Measurements from ENCODE around the gene PAFAH2.
"Not testable (repeated sequence)": the region's sequence is repeated elsewhere in the genome, so short reads cannot be mapped to it uniquely, and the experiment has no call there.

PAFAH2 gene

DNA sequence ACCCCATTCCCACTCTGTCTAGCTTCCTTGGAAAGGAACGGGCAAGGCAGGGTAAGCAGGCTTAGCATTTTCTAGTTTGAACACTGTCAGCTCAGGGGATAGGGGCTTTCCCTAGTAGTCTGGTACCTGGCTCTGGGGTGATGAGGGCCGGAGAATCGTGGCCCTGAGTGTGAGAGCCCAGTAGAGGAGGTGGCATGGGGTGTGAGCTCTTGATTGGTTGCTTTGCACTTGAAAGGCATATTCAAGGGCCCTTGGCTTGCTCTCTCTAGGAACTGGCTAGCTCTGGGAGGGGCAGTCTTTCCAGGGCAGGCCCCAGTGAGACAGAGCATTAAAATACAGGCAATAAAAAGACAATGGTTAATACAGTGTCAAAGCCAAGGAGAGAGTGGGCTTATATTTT, 13.0 kb upstream of the PAFAH2 start:
- no peak for DNase-seq

DNA sequence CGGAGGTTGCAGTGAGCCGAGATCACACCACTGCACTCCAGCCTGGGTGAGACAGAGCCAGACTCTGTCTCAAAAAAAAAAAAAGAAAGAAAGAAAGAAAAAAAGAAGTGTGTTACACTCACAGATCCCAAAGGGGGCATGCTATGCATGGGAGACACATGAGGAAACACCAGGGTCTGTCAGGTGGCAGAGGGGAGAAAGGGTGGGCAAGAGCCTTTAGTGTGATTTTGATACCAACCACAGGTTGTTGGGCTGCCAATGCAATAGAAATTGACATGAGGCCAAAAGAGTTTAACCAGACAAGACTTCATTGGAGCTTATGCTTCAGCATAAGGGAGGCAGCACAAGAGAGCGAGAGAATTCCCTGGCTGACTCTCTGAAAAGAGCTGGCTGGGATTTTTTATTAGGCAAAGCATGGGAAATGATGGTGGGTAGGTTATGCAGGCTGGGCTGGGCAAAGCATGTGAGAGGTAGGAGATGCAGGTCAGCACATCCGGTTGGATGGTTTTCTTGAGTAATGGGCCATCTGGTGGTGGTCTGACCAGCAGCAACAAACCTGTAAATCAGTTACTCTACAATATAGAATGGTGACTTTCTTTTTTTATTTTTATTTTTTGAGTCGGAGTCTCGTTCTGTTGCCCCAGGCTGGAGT, 12.1 kb upstream of the PAFAH2 start:
- no peak for DNase-seq

DNA sequence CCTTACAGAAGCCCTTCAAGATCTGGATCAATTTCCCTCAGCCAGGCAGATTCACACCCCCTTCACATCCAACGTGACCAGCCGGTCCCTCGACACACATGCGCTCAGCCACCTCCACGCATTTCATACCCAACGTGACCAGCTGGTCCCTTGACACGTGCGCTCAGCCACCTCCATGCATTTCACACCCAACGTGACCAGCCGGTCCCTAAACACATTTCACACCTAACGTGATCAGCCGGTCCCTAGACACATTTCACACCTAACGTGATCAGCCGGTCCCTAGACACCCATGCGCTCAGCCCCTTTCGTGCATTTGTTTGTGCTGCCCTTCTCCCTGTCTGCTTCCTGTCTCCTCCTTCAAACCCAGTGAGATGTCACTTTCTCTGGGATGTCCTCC, 8.8 kb upstream of the PAFAH2 start:
- no peak for DNase-seq

DNA sequence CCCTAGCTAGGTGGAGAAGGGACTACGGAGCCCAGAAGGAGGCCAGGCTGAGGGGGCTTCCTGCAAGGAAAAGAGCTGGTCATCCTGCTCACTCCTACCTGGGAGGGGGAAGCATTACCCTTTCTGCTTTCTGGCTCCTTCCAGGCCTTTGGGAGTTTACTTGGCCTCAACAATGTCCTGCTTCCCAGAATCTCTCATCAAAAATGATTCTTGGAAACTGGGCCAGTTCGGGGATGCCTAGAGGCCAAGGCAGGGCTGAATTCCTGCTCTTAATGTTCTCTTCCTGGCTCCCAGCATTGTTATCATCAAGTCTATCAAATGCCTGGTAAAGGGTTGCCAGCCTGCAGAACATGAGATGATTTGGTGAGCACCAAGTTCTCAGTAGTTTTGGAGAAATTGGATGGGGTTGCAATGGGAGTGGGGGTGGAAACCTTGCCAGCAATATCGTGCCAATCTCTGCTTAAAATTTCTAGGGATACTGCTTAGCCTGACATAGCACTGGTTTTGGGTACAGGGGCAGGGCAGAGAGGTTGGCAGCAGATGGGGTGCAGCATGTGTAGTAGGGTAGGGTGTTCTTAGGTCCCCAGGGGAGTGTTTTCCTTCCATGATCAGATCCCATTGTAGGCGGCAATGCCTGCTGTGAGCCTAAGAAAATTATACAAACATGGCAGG, 7.7 kb upstream of the PAFAH2 start:
- DNase-seq: no peak

DNA sequence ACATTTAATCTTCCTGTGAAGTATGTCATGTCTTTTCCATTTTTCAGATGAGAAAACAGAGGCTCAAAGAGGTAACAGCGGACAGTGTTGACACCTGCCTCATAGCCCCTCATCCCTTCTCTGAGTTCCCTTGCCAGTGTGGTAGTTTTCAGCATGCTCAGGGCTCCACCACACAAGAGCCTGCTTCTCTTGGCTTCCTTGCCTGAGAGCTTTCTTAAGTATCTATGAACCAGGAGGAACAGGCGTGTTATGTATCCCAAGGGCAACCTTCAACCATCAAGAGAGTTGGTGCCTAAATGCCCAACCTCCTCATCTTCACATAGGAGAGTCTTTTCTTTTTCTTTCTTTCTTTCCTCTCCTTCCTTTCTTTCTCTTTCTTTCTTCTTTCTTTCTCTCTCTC, 5.9 kb upstream of the PAFAH2 start:
- DNase-seq: no peak

DNA sequence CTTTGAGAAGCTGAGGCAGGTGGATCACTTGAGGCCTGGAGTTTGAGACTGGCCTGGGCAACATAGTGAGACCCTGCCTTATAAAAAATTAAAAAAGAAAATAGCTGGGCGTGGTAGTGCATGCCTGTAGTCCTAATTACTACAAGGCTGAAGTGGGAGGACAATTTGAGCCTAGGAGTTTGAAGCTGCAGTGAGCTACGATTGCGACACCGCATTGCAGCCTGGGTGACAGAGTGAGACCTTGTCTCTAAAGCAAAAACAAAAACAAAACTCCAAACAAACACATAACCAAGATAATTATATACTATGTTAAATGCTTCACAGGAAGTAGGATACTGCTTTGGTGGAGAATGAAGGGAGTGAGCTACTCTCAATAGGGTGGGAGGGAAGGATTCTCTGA, 5.4 kb upstream of the PAFAH2 start:
- DNase-seq: no peak

DNA sequence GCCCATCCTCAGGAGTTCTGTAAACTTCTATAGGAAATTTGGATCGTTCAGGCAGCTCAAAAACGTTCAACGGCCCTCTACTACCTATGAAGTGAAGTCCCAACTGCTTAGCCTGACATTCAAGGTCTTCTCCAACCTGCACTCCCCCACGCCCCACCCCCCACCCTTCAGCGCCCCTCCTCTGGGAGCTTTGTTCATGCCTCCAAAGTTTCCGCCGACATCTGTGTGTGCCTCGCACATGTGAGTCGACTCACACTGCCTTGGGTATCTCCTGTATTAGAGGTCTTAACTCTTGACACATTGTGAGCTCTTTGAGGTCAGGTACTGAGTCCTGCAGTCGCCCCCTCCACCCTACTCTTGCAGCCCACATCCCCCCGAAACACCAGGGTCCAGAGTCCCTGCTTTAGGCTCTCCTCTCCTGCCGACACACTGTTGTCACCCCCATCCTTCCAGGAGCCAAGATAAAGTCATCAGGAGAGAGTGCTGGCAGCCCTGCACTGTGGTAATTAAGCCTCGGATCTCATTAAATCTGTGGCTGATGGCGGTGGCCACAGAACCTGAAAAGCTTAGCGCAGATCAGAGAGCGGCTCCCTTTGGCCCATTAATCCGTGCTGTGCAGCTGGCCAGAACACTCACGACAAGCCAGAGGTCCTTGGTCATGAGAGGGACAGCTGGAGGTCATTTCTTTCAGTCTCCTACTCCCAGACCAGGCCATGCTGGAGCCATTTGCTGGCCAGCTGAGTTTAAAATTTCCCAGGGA, 1.4 kb upstream of the PAFAH2 start:
- no peak for DNase-seq

DNA sequence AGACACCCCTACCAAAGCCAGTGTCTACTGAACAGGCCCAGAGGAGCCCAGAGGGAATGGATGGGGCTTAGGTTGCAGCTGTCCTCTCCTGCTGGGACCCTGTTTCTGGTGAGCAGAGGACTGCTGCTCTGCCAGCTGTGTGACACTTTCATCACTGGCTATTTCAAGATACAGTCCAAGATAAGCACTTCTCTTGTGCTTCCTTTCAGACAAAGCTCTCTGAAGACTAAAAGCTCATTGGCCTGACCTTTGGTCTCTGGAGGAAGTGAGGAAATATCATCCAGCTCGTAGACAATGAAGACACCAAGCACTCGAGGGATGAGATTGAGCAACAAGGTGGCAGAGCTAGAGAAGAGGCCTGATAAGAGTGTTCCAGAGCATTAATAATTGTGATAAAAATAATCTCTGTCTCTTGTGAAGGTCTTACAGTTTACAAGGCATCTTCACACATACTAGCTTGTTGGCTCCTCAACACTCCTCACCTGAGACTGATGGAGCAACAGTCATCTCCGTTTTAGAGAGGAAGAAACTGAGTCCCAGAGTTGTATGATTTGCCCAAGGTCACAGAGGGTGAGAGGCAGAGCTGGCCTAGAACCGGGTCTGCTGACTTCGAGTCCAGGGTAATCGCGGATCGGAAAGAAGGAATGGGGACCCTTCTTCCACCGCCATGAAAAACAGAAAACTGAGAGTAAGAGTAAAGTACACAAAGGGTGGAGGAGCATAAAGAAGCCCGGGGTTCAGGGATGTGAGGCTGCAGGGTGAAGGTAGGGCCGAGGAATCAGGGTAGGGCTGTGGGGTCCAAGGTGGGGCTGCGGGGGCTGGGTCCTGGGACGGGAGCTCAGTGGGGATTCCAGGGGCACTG, 666 bp downstream of the PAFAH2 start:
- DNase-seq: no peak

DNA sequence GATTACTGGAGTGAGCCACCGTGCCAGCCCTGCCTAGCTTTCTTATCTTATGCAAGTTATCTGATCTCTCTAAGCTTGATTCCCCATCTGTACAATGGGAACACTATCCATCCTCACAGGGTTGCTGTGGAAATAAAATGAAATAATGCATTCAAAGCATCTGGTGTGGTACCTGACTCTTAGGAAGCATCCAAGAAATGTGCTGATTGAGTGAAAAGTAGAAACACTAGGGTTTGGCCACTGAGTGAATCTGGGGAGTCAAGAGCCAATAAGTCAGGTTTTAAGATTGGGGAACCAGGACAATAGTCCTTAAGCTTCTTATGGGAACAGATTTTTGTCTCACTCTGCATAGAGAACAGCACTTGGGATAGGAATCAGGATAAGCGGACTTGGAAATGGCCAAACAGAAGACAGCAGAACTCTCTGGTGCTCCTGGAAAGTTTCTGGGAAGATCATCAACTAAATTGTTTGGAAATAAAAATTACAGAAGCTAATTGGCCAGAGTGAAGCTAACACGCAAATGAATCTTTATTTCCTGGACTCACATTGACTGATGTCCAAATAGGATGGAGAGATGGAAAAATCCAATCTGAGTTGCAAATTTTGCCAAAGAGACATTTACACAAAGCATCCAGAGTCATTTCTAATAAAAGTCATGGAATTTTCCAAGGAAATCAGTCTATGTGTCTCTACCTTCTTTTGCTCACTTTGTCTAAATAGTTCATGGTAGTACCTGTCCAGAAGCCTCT, 3.3 kb downstream of the PAFAH2 start:
- no peak for DNase-seq

DNA sequence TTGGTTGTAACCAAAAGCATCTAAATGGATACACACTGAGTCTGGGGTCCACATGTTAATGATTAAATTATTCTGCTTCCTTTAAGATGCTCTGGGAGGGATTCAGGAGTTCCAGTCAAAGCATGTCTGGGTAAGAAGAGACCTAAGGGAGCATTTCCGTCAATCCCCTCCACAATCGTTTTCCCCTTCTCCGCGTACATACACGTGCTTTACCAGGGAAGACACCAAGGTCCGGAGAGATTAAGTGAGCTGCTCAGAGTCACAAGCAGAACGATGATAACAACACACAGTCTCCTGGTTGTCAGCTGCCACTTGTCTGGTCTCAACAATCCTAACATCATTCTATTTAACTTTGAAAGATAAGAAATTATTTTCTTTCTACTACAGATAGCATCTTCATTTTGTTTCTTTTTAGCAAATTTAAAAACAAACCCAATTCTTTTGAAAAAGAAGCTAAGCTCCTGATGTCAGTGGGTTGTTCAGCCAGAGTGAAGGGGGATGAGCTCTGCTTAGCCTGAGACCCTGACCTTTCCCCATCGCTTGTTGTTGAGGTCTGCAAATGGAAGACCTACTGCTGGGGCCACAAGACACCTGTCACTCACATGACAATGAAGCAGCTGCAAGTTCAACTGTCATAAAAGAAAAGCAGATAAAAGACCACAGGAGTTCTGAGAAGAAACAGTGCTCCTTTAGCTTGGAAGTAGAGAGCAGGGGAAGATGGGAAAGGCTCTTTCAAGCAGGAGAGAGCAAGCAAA, 4.5 kb downstream of the PAFAH2 start:
- no peak for DNase-seq

DNA sequence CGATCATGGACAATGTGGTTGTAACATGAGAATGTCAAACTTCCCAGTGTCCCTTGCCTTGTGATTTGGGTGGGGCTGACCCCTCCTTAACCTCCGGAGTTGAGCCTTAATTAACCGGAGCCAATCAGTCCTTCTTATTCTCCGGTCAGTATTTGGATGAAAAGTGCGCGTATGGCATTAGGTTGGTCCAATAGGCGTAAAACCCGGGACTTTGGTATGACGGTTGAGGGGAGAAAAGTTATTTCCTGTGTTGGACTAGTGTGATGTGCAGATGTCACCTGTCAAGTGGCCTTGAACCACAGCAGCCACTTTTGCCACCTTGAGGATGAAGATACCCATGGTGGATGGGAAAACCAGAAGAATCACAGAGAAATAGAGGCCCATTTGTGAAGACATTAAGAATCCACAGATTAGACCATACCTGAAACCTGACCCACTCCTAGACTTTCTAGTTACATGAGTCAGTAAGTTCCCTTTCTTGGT, 5.1 kb downstream of the PAFAH2 start:
- no peak for DNase-seq

DNA sequence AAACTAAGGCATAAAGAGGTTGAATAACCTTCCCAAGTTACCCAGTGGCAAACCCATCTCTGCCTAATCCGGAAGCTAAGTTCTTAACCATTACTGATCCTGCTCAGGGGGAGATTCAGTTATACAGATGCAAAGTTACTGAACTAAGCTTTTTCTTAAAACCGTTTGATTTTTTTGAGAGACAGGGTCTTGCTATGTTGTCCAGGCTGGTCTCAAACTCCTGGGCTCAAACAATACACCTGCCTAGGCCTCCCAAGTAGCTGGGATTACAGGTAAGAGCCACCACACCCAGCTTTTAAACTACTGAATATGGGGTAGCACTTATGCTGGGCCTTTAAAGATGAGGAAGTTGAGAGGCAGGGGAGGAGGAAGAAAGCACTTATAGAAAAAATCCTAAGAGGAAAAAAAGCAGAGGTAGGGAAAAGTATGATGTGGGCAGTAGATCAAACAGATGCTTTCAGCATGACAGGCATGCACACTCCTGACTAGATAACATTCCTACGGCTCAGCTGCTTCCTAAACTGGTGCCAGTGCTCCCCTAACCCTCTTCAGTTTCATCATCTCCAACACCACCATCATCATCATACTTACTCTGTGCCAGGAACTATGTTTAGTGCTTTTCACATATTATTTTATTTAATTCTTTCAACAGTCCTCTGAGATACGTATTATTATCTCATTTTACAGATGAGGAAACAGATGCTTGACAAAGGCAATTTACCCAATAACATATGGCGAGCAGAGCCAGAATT, 5.8 kb downstream of the PAFAH2 start:
- no peak for DNase-seq

DNA sequence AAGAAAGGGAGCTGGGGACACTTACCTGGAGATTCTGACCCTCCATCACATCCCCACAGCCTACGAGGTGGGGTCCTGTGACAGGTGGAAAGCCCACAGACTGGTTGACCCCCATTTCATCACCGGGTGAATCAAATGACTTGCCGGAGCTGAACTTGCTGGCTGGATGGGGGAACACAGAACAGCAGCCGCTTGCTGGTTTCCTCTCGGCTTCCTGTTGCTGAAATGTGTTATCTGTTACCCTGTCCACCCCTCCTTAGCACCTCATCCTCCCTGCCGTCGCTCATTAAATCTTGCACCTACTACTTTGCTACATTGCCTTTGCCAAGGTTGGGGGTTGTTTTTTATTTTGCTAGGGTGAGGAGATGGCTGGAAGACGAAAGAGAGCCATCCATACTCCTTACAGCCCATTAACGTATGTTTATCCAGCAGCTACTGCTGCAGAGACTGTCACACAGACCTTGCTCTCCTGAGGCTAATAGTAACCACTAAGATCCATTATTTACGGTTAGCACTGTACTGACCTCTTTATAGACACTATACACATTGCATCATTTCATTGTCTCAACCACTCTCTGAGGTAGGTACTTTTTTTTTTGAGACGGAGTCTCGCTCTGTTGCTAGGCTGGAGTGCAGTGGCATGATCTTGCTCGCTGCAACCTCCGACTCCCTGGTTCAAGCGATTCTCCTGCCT, 7.0 kb downstream of the PAFAH2 start:
- no peak for DNase-seq

DNA sequence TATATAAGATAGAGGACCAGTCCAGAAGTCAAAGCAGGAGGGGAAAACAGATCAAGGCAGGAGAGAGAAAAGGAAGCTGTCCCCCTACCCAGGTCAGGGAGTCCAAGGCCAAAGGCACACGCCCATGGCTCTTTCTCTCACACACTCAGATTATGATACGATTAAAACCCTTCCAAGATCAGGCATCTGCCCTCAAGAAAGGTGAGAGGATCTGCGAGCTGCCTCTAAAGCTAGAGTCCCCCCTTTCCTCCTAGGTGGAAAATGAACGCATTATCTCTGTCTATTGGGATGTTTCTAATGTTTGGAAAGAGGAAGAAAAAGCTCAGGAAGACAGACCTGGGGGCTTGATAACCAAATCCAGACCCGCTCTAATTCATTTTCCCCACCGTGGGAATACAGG, 7.6 kb downstream of the PAFAH2 start:
- DNase-seq: no peak

DNA sequence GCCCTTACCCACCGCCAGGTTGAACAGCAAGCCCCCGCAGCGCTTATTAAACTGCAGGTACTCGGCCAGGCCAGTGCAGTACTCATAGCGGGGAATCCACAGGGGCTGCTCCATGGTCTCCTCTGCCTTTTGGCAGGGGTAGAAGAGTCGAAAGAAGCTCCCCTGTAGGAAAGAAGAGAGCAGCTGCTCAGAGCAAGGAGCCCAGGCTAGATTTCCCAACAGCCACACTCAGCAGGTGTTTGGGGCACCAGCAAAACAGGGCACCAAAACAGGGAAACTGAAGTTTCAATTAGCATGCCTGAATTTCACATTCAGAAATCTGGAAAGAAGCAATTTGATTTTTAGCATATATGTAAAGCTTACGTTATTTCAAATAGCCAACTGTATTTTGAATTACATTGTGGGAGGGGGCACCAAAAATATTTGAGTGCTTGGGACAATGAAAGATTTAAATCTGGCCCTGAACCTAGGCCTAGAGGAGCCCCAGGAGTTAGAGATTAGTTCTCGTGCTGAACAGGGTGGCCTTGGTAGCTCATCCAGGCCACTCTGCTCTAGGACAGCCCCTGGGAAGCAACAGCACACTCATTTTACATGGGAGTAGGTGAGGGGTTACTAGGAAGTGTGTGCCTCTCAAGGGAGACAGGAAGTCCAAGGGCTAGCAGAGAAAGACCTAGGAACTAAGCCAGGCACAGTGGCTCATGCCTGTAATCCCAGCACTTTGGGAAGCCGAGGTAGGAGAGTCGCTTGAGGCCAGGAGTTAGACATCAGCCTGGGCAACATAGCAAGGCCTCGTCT, 8.2 kb downstream of the PAFAH2 start:
- DNase-seq: no peak

DNA sequence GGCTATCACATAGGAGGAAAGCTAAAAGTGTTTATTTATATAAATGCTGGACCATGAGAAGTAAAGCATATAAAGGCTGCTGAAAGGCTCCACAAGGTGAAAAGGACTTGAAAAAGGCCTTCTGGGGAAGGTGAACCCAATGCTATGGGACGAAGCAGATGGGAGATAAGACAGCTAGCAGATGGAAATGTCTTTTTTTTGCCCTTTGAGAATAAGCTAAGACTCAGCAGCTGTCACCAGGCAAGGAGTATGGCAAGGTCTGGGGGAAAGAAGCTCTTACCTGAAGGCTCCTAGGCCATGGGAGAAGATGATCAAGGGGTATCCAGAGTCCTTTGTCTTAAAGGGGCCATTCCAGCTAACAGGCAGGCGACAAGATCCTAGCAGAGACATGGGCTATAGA, 9.9 kb downstream of the PAFAH2 start:
- DNase-seq: no peak

DNA sequence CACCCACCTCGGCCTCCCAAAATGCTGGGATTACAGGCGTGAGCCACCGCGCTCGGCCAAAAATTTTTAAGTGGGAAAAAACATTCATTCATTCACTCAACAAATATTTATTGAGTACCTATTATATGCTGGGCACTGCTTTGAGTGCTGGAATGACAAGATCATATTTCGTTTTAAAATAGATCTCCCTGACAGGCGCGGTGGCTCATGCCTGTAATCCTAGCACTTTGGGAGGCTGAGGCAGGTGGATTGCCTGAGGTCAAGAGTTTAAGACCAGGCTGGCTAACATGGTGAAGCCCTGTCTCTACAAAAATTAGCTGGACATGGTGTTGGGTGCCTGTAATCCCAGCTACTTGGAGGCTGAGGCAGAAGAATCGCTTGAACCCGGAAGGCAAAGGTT, 11.1 kb downstream of the PAFAH2 start:
- DNase-seq: not testable (repeated sequence)

DNA sequence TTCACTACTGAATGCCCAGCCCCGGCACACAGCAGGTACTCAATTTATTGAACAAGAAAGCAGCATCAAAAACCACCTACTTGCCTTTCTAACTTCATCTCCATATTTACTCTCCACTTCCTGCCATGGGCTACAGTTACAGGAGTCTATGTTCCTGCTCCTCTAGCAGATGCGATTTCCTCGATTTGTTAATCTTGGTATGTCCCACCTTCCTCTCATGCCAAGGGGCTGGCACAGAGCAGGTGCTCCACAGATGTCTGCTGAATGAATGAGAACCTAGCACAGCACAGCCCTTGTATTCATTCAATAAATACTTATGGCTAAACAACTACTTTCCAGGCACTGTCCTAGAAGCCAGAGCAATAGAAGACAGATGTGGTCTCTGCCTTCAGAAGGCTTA, 12.2 kb downstream of the PAFAH2 start:
- DNase-seq: no peak

DNA sequence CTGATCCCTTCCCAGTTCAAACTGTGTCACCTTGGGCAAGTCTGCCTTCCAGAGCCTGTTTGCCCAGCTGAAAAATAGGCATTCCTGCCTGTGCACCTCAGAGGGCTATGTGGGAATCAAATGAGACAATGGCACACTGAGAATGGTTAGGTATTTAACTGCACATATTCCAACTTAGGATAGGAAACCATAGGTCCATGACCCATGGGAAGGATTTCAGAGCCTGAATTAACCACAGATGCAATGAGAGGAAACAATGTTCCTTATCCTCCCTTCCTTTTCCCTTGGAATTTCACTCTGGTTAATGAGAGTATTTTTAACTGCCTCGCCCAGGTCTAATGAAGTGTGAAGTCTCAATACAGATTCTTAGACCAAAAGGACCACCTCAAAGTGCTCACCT, 12.7 kb downstream of the PAFAH2 start:
- no peak for DNase-seq

All from NCI-H1436 treated with DMSO at 0.1 percent for 48 hours (cell line).